ELR (cell line): ENCODE results near the gene CNIH2.
"Not testable (repeated sequence)": the region's sequence is repeated elsewhere in the genome, so short reads cannot be mapped to it uniquely, and the experiment has no call there.

Experiments
- DNase-seq: peaks from one replicate; pipeline ENCODE4 v3.0.0-alpha.2; 2015; ENCODE audit warnings: low read depth

CNIH2 gene

DNA sequence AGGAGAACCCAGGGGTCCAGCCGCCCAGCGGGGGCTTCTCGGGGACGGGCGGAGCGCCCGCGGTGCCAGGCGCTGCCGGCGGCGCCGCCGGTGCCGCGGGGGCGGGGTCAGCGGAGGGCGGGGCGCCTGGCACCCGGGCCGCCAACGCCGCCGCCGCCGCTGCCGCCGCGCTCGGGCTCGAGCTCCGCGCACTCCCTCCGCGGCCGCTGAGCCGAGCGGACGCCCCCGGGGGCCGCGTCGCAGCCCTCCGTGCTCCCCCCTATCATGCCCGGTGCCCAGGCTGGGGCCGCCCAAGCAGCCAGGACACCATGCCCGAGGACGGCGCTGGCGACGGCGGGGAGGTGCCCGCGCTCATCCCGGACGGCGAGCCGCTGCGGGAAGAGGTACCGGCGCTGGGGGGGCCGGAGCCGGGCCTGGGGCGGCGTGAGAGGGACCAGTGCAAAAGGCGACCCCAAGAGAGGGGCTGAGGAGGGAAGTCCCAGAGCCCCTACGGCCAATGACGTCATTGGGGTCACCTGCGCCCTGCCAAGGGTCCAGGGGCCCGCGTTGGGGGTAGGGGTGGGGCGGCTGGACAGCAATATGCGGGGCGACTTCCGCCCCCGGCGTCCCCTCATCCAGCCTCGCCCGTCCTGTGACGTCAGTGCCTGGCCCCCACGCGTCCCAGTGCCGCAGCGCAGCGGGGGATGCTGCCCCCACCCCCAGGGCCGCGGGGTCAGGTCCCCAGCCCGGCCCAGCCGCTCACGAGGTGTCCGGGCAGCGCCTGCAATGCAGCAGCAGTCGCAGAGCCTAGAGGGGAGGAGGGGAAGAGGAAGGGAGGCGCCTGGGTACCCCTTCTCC is 13.9 kb downstream of the CNIH2 start, which contains the start of gene TMEM151A:
Gene TMEM151A (plus strand): TSS at position 189 of the 837 bp plus-strand sequence. CDS start 120 bp downstream, at position 309.
- no peak for DNase-seq

DNA sequence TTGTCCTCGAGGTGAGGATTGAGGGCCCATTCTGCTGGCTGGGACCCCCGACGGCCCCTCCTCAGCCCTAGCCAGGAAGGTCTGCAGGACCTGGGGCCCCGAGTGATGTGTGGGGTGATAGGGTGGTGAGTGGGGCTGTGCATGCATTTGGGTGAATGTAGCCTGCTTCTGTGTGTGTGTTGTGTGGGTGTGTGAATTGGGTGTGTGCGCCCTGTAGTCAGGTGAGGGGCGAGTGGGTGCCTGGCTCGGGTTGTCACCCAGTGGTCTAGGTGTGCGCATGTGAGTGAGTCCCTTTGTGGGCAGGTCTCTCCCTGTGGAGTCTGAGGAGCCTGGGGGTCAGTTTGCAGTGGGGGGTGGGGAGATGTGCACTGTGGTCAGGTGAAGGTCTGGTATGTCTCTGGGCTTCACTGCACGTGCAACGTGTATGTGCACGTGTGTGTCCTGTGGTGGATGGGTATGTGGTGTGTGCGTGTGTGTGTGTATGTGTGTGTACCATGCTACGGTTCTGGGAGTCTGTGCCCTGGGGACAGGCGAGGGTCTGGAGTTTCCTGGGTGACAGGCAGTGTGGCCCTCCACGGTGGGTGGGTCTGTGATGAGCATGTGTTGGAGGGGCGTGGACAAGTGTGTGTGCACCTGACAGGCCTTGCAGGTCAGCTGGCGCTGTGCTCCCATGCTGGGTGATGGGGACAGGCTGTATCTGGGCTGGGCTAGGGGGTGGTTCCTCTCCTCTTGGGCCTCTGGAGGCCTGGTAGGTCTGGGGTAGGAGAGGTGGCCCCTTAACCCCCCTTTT is 14.8 kb downstream of the CNIH2 start:
- DNase-seq: no peak

DNA sequence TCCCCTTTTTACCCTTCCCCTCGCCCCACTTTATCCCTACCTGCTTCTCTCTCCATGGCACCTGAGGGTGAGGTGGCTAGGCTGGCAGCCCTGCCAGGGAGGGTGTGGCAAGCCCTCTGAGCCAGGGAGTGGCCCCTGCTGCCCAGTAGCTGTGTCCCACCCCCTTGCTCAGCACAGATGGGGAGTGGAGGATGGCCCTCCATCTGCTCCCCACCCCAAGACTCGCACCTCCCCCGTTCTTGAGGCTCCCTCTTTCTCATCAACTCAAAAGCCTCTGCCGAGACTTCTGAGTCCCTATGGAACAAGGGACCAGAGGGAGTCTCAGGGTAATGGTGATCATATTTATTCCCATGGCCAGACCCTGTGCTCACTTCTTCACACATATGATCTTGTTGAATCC is 15.4 kb downstream of the CNIH2 start:
- DNase-seq: no peak

DNA sequence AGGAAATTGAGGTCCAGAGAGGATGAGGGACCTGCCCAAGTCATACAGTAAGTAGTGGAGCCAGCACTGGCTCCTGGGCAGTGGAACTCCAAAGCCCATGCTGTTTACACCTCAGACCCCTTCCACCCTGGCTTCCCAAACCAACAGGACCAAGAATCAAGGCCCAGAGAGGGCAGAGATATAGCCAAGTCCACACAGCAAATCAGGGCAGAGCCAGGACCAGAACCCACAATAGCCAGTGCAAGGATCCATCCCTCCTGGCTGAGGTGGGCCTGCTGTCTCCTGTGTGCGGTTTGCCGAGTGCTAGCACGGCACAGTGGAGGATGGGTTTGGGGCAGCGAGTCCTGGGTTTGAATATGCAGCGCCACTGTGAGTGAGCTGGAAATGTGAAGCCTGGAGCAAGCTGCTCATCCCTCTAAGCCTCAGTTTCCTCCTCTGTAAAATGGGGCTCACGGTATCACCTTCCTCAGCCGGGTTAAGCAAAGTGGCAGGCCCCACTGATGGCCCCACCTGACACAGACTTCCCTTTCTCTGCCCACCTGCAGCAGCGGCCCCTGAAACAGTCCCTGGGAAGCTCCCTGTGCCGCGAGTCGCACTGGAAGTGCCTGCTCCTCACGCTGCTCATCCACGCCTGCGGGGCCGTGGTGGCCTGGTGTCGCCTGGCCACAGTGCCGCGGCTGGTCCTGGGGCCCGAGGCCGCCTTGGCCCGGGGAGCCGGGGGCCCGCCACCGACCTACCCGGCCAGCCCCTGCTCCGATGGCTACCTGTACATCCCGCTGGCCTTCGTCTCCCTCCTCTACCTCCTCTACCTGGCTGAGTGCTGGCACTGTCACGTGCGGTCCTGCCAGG is 16.0 kb downstream of the CNIH2 start:
- no peak for DNase-seq

DNA sequence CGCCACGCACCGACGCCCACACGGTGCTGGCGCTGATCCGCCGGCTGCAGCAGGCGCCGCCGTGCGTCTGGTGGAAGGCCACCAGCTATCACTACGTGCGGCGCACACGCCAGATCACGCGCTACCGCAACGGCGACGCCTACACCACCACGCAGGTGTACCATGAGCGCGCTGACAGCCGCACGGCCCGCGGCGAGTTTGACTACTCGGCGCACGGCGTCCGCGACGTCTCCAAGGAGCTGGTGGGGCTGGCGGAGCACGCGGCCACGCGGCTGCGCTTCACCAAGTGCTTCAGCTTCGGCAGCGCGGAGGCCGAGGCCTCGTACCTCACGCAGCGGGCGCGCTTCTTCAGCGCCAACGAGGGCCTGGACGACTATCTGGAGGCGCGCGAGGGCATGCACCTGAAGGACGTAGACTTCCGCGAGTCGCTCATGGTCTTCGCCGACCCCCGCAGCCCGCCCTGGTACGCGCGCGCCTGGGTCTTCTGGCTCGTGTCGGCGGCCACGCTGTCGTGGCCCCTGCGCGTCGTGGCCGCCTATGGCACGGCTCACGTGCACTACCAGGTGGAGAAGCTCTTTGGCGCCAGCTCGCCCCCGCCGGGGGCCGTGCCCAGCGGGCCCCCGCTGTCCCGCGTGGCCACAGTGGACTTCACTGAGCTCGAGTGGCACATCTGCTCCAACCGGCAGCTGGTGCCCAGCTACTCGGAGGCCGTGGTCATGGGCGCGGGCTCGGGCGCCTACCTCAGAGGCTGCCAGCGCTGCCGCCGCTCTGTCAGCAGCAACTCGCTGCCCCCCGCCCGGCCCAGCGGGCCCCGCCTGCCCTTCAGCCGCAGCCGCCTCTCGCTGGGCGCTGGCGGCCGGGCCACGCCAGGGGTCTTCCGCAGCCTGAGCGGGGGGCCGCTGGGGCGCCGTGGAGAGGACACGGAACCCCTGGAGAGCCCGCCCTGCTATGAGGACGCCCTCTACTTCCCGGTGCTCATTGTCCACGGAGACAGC is 16.9 kb downstream of the CNIH2 start:
- no peak for DNase-seq

DNA sequence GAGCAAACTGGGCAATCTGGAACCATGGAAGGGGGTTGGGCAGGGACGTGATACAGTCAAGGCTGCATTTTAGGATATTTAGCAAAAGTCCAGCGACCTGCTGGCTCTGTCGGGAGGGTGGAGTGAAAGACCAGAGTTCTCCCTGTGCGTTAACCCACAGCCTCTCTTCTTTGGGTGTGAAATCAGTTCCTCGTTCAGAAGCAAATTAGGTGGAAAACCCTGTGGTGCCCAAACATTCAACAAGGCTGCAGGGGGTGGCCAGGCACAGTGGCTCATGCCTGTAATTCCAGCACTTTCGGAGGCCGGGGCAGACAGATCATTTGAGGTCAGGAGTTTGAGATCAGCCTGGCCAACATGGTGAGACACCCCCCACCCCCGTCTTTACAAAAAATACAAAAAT is 19.6 kb downstream of the CNIH2 start:
- DNase-seq: no peak

DNA sequence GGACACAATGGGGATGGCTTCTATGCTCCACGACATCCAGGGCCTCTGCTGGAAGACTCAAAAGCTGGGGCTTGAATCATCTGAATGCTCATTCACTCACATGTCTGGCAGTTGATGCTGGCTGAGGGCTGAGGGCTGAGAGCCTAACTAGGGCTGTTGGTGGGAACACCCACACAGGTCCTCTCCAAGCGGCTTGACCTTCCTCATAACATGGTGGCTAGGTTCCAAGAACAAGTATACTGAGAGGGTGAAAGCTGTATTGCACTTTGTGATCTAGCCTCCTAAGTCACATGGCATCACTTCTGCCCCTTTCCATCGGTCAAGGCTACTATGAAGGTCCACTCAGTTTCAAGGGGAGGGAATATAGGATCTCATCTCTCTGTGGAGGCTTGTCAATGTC is 21.2 kb downstream of the CNIH2 start:
- no peak for DNase-seq

DNA sequence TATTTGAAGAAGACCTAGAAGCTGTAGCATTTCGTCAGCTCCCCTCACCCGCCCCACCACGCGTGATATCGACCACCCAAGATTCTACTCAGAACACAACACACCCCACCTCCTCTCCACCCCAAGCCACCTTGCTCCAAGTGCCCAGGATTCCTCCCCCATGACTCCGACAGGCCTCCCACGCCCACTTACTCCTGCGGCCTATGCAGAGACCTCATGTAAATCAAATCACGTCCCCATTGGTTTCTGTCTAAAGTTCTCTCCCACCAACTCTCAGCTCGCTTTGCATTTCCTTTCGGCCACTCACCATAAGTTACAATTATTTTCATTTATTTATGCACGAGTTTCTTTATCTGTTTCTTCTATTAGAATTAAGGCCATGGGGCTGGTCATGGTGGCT is 24.7 kb downstream of the CNIH2 start:
- no peak for DNase-seq

DNA sequence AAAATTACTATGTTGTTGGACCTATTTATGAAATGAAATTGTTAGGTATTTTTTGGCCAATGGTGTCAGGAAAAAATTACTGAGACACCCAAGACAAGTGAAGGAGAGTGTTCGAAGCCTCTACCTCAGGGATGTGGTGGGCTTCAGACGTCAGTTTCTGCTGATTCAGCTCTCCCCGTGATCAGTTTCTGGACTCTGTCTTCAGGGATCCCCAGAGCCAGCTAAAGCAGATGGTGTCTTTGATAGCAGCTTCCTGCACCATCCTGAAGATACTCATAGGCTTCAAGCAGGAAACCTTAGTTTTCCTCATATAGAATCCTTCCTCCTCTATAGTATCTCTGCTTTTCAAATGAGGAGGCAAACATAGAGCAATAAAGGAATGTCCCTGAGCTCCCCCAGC is 31.5 kb downstream of the CNIH2 start:
- no peak for DNase-seq

DNA sequence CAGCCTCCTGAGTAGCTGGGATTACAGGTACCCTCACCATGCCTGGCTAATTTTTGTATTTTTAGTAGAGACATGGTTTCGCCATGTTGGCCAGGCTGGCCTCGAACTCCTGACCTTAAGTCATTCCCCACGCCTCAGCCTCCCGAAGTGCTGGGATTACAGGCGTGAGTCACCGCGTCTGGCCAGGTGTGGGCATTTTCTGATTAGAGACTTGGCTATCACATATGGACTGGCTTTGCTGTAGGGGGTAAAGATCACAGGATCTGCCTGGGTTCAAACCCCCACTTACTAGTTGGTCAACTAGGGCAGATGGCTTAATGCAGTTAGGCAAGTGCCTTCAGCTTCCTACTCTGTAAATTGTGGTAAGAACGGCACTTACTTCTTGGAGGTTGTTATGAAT is 32.3 kb downstream of the CNIH2 start:
- no peak for DNase-seq

DNA sequence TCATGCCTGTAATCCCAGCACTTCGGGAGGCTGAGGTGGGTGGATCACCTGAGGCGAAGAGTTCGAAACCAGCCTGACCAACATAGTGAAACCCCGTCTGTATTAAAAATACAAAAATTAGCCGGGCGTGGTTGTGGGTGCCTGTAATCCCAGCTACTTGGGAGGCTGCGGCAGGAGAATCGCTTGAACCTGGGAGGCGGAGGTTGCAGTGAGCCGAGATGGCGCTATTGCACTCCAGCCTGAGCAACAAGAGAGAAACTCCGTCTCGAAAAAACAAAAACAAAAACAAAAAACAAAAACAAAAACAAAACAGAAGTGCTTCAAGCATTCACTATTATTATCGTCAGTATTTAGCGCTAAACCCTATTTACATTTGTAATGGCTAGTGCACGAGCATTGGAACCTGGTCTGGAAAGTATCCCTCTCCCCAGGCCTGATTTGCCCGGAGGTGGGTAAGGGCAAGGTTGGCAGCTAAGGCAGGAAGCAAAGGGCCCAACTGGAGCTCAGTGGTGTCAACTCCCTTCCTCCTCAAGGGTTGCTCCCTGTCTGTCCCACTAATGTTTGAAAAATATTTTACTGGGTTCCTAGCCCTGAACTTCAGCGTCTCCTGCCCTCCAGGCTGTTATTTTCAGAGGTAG is 32.9 kb downstream of the CNIH2 start:
- not testable (repeated sequence) for DNase-seq

DNA sequence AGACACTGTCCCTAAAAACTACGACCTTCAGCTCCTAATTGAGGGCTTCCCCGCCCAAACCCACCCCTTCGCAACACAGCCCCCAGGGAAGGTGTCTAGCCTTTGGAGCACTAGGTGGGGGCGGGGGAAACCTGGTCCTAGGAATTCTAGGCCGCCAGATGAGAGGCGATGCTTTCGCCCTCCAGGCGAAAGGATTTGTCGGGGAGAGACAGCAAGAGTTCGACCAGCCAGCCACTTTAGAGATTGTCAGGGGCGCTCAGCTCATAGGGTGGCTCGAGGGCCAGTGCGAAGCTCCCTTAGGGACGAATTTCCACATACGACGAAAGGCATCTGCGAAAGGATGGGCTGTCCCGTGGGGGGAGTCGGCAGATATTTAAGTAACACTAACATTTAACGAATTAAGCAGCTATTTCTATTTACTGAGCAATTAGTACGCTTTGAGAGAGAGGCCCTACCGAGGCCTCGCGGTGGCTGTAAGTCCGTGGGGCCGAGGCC is 33.5 kb downstream of the CNIH2 start:
- no peak for DNase-seq

DNA sequence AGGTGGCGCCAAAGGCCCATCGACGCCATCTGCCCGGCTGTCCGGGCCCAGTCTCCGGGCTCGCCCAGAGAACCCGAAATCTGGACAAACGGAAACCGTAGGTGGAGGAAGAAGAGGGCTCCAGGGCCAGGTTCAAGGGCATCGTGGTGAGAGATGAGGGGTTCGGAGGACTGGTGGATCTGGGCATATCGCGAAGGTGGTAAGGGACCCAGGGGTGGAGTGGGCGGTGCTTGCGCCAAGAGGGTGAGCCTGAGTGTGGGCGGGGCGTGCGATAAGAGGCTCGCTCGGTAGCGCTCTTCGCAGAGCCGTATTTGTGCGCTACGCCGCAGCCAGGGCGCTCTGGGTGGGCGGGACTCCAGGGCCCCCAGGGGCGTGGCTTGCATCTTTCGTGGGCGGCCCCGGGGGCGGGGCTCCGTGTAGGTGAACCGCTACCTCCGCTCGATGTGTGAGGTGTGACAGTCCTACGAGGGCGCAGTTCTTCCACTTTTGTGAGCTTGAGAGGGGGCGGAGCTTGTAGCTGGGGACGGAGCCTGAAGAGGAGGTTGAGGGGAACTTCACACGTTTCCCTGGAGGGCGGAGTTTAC is 34.1 kb downstream of the CNIH2 start:
- DNase-seq: peak; percentile 94

DNA sequence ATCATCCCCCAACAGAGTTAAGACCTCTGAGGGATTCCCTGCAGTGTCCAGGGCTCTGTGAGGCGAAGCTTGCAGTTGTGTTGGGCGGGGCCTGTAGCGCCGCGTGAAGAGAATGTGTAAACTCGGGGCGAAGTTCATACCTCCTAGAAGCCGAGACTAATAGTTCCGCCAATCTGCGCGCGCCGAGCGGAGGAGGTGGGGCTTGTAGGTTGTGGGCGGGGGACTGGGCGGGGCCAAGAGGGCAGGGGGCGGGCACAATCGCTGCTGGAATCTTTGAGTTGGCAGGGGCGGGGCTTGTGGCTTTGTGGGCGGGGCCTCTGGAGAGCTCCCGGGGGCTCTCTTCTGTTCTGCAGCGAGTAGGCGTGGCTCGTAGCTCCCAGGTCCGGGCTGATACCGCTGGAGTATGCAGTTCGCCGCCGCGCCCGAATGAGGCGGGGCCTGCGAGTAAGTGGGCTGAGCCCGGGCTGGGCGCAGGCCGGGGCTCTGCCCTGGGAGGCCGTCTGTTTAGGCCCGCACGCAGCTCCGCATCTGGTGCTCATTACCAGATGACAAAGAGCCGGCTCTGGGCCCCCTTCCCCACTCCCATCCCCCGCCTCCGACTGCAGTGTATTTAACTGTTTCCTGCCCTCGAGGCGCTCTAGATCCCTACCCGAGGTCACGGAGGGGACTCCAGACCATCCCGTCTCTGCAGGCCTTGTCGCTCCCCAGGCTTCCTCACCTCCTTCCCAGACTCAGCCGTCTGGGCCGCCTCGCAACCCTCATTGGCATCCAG is 34.8 kb downstream of the CNIH2 start:
- DNase-seq: peak; percentile 98

DNA sequence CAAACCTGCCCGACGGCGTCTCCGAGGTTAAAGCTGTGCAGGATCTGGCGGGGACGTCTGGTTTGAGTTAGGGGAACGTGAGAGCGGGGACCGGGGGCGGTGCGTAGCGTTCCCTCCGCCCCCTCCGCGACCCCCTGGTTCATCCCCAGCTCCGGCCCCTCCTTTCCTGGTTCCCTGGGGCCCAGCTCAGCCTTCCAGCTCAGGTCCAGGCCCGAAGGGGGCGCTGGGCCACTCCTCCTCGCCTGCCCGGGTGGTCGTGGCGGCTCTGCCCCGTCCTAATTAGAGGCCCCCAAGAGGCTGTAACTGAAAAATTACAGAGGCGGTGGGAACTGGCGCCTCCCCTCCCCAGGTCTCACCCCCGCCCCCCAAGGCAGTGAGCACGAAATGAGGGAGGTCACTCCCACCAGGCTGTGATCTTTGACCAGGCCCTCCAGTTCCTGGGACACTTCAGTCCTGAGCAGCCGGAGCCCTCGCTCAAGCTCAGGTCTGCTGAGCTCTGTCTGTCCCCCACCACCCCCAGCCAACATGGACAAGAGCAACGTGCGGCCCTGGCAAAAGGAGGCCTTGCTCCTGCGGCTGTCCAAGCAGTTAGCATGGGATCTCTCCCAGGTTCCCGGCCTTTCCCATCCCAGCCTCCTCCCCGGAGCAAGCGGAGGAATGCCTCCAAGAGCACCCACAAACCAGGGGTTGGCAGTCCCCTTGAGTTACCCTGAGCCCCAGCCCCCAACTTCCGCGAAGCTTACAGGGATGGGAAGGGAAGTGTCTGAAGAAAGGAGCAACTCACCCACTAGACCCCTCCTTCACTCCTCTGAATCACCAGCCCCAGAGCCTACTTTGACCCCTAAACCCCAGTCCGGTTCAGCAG is 35.6 kb downstream of the CNIH2 start:
- DNase-seq: peak; percentile 33

DNA sequence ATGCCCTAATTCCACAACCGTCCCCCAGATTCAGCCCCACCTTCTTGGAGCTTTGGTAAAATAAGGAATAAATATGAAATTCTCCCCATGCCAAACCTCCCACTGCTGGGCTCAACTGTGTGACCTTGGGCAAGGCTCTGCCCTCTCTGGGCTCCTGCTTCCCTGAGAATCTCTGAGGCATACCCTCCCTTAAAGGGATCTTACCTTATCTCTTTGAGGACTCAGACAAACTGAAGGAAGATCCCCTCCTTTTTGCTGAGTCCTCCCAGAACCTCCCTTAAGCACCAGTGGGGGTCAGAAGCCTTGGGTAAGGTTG is 36.2 kb downstream of the CNIH2 start:
- DNase-seq: no peak

DNA sequence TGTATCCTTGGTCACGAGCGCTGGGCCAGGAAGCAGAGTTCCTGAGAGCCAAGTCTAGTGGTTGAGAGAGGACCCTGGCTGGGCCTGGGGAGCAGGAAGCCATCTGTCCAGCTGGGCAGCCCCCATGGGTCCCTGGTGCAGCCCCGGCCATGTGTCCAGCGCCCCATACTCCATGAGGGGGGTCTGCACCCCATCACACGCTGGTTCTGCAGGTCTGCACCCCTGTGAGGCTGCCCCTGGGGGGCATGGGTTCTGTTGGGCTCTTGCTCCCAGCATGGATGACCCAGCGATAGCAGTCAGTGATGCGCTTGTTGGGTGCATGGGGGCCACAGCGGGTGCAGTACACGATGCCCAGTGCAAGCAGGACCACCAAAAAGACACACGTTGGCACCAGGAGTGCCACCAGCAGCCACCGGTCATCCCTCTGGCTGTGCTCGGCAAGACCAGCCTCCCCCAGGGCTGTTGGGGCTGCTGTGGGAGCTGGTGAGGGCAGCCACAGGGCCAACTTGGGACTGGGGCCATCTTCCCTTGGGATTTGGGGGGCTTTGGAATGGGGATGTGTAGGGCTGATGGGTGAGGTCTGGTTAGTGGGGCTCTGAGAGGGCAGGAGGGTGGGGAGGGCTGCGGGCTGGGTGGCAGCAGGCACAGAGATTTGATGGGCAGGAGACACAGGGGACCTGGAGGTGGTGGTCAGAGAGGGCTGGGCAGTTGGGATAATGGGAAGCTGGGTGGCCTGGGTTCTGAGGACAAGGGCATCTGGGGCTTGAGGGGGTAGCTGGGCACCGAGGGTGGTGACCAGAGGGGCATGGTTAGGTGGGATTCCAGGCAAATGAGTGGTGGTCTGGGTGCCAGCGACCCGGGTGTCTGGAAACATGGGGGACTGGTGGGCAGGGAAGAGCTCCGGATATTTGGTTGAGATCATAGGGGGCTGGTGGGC is 36.9 kb downstream of the CNIH2 start:
- DNase-seq: no peak
